Peyer's patch (tissue), 4 donors: ENCODE data around the gene SEMA4D.

Experiments
- POLR2A ChIP-seq, 2 donors: fragments of 450-650 bp; IDR thresholded peaks; one replicate each; pipeline ENCODE4 v1.5.1; 2017; ENCODE audit warnings: antibody characterized with exemption in 2 of 2, mild to moderate bottlenecking in 2 of 2, moderate library complexity in 2 of 2
- TF ChIP-seq, protein P1 (sequence below), 6 experiments: fragments of 450-650 bp in 4 of 6; fragments of 200-600 bp in 2 of 6; sonication (generic) in 1 of 6; IDR thresholded peaks; one replicate each; pipeline ENCODE4 v1.5.1; 2017 to 2019; ENCODE audit warnings: antibody characterized with exemption in 6 of 6, mild to moderate bottlenecking in 3 of 6, moderate library complexity in 1 of 6

DNA sequence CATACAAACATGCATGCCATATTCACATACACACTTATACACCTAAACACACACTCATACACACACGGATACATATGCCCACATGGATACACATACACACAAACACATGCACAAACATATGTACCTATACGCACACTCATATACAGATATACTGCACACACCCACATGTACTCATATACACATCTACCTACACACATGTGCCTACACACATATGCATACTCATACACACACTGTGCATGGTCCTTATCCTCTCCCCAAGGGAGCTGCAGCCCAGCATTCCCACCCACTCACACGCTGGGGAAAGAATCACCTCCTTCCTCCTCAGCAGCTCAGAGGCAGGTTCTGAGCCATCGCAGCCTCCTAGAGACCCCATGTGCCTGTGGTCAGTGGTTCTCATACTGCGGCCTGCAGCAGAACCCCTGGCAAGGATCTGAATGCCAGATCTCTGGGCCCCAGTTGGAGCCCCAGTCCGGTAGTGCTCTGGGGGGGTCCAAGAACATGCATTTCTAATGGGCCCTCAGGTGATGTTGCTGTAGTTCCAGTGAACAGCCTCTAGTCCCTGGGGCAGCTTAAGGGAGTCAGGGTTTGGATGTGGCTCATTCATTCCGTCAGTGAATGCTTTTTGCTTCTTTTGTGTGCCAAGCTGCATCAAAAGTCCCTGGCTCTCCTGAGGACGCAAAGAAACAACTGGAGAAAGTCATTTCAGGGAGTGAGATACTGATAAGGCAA is 39.0 kb downstream of the SEMA4D start:
- TF ChIP-seq, protein P1, sequence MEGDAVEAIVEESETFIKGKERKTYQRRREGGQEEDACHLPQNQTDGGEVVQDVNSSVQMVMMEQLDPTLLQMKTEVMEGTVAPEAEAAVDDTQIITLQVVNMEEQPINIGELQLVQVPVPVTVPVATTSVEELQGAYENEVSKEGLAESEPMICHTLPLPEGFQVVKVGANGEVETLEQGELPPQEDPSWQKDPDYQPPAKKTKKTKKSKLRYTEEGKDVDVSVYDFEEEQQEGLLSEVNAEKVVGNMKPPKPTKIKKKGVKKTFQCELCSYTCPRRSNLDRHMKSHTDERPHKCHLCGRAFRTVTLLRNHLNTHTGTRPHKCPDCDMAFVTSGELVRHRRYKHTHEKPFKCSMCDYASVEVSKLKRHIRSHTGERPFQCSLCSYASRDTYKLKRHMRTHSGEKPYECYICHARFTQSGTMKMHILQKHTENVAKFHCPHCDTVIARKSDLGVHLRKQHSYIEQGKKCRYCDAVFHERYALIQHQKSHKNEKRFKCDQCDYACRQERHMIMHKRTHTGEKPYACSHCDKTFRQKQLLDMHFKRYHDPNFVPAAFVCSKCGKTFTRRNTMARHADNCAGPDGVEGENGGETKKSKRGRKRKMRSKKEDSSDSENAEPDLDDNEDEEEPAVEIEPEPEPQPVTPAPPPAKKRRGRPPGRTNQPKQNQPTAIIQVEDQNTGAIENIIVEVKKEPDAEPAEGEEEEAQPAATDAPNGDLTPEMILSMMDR (IDR thresholded peaks at IDR 0.05): no peak
- TF ChIP-seq POLR2A (IDR thresholded peaks at IDR 0.05): no peak
